Upper lobe of left lung (tissue), 6 donors: ENCODE data around the gene MX2. TPM values are rescaled to one million over a fixed set of nuclear protein-coding genes. Genes with fewer than 3 reads are reported as not detected.

Source experiments
- ATAC-seq, 2 donors: fragments of 200-7000 bp; cut with Tn5 transposase; one replicate each; pipeline ENCODE4 v1.9.1; 2022; ENCODE audit warnings: mild to moderate bottlenecking in 2 of 2, moderate library complexity in 2 of 2; ENCODE audit not compliant: low FRiP score in 2 of 2
- DNase-seq, 2 donors: peaks; one replicate each; pipeline ENCODE4 v3.0.0-alpha.2; 2019 to 2020
- H3K27ac ChIP-seq, 4 donors: fragments of 200-600 bp; sonication (generic); one replicate each; pipeline ENCODE4 v1.5.1; 2016 to 2019
- H3K27me3 ChIP-seq, 4 donors: fragments of 200-600 bp; sonication (generic); one replicate each; pipeline ENCODE4 v1.5.1; 2017 to 2019
- H3K36me3 ChIP-seq, 4 donors: fragments of 200-600 bp; sonication (generic); one replicate each; pipeline ENCODE4 v1.5.1; 2016 to 2019
- H3K4me1 ChIP-seq, 4 donors: fragments of 200-600 bp; sonication (generic); one replicate each; pipeline ENCODE4 v1.5.1; 2018 to 2019
- H3K4me3 ChIP-seq, 4 donors: fragments of 200-600 bp; sonication (generic); one replicate each; pipeline ENCODE4 v1.5.1; 2017 to 2019; ENCODE audit warnings: mild to moderate bottlenecking in 2 of 4, moderate library complexity in 1 of 4
- H3K9me3 ChIP-seq, 4 donors: fragments of 200-600 bp; sonication (generic); one replicate each; pipeline ENCODE4 v1.5.1; 2018 to 2019
- CTCF ChIP-seq, 6 experiments: fragments of 450-650 bp in 4 of 6; fragments of 200-600 bp in 2 of 6; sonication (generic) in 2 of 6; IDR thresholded peaks; one replicate each; pipeline ENCODE4 v1.5.1; 2016 to 2019; ENCODE audit warnings: antibody characterized with exemption in 6 of 6
- EP300 ChIP-seq, 4 donors: sonication (generic); formaldehyde crosslinking; IDR thresholded peaks; one replicate each; pipeline ENCODE4 v1.5.1; 2017; ENCODE audit warnings: antibody characterized with exemption in 4 of 4, control low read depth in 2 of 4
- POLR2A ChIP-seq, 4 donors: fragments of 450-650 bp; IDR thresholded peaks; one replicate each; pipeline ENCODE4 v1.5.1; 2016 to 2017; ENCODE audit warnings: antibody characterized with exemption in 4 of 4, mild to moderate bottlenecking in 2 of 4
- POLR2AphosphoS5 ChIP-seq, 2 donors: sonication (generic); formaldehyde crosslinking; IDR thresholded peaks; one replicate each; pipeline ENCODE4 v1.5.1; 2017; ENCODE audit warnings: antibody characterized with exemption in 2 of 2
- WGBS, 2 donors: methylation state at CpG; one replicate each; pipeline ENCODE4 v1.1.5; 2017 to 2018; 5-methylcytosine and 5-hydroxymethylcytosine counted together
- total RNA-seq, 6 donors: library from RNA; depleted of rRNA in 4 of 6; stranded (reverse); fragments of >200 nt in 4 of 6; gene quantifications; one replicate each; pipeline versions ENCODE4 v1.1.0 to v1.2.1, GENCODE V29; 2016 to 2021
- donor health status: DM: no; HTN: no; CAD: no; lungs with moderate emphysema.
- donor health status: DM: no; HTN: yes; CAD: no; lungs with severe emphysema.

The MX2 gene
- total RNA-seq, 6 donors from 2014 or later, result 5.8 to 37.2 (median 25.8) TPM

DNA sequence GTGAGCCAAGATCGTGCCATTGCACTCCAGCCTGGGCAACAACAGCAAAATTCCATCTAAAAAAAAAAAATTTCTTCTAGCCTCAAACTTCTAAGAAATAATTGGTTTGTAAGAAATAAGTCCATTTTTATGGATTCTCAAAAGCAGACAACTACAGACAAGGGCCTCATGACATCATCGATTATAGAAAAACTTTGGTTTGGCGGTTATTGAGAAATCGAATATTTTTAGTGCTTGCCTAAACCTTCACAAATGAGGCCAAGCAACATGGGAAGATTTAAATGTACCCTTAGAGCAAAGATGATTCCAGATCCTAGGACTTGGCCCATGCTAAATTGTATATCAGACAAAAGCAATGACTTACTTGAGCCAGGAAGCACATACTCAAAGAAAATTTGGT is 36.4 kb downstream of the MX2 start:
- Histone ChIP-seq H3K27ac (no peak overlapping the region), H3K4me1 (peaks cover 4 to 11% (median 10%) of the 10 kb centered on the region in 4 donors), H3K4me3 (no peak overlapping the region), H3K36me3 (peaks cover 0 to 44% (median 18%) of the 10 kb centered on the region in 4 donors), H3K27me3 (no peaks in the 10 kb centered on the region), H3K9me3 (no peaks in the 10 kb centered on the region)
- 92 to 96% methylated on average over 4 of the region's 4 CpGs for WGBS, 2 donors
- no peak for ATAC-seq
- no peak for DNase-seq
- TF ChIP-seq POLR2AphosphoS5 (IDR thresholded peaks at IDR 0.05) (no peak), CTCF (IDR thresholded peaks at IDR 0.05) (no peak), EP300 (IDR thresholded peaks at IDR 0.05) (no peak), POLR2A (IDR thresholded peaks at IDR 0.05) (no peak)

GRCh38 chr21:41398831-41399230 is 37.0 kb downstream of the MX2 start:
- ATAC-seq, result no peak

DNA sequence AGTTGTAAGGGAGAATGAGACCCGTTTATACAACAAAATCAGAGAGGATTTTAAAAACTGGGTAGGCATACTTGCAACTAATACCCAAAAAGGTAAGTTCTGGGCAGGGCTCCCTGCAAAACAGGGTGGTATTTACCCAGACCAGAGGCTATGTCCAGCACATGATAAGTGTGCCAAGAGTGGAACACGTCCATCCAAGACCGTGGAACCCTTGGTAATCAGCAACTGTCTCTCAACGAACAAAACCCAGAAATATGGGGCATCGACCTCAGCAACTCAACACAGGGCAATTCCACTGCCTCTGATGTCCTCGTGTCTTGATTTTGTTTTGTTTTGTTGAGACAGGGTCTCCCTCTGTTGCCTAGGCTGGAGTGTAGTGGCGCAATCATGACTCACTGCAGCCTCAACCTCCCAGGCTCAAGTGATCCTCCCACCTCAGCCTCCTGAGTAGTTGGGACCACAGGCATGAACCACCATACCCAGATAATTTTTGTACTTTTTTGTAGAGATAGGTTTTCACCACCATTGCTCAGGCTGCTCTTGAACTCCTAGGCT is 37.5 kb downstream of the MX2 start:
- Histone ChIP-seq H3K27ac (no peak overlapping the region), H3K9me3 (no peaks in the 10 kb centered on the region), H3K36me3 (peaks cover 0 to 55% (median 21%) of the 10 kb centered on the region in 4 donors), H3K4me1 (peaks cover 4 to 11% (median 10%) of the 10 kb centered on the region in 4 donors), H3K27me3 (no peaks in the 10 kb centered on the region), H3K4me3 (no peak overlapping the region)
- DNase-seq (no peak), ATAC-seq (no peak)
- no peak for TF ChIP-seq POLR2A (IDR thresholded peaks at IDR 0.05)
- TF ChIP-seq CTCF (IDR thresholded peaks at IDR 0.05), result no peak
- TF ChIP-seq POLR2AphosphoS5 (IDR thresholded peaks at IDR 0.05), result no peak
- no peak for TF ChIP-seq EP300 (IDR thresholded peaks at IDR 0.05)
- WGBS, 2 donors, result 92 to 93% methylated on average over 7 of the region's 7 CpGs

More at GRCh38 chr21:41398831-41399230, 37.0 kb downstream of the MX2 start:
- Histone ChIP-seq H3K9me3 (no peaks in the 10 kb centered on the region), H3K4me3 (no peak overlapping the region), H3K36me3 (peaks cover 0 to 50% (median 21%) of the 10 kb centered on the region in 4 donors), H3K4me1 (peaks cover 4 to 11% (median 10%) of the 10 kb centered on the region in 4 donors), H3K27me3 (no peaks in the 10 kb centered on the region), H3K27ac (no peak overlapping the region)
- TF ChIP-seq POLR2AphosphoS5 (IDR thresholded peaks at IDR 0.05), result no peak
- no peak for TF ChIP-seq POLR2A (IDR thresholded peaks at IDR 0.05)
- no peak for TF ChIP-seq EP300 (IDR thresholded peaks at IDR 0.05)
- TF ChIP-seq CTCF (IDR thresholded peaks at IDR 0.05), result no peak
- peak in 1 of 2 donors; percentile 43 for DNase-seq
- WGBS, 2 donors, result 96 to 97% methylated on average over 16 of the region's 16 CpGs

DNA sequence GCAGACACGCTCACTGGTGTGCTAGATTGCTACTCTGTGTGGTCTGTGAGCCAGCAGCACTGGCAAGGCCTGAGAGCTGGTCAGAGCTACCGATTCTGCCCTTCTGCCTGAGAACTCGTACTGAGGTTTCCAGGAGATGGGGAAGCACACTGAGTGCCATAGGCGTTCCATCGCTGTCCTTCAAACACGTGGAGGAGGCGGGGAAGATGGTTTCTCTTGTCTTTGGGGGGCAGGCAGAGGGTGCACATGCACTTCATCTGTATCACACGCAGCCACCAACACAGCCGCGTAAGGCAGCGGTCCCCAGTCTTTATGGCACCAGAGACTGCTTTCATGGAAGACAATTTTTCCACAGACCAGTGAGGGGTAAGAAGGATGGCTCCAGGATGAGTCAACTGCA is 40.4 kb downstream of the MX2 start:
- DNase-seq, result no peak
- Histone ChIP-seq H3K9me3 (no peaks in the 10 kb centered on the region), H3K4me3 (no peak overlapping the region), H3K36me3 (peaks cover 0 to 51% (median 19%) of the 10 kb centered on the region in 4 donors), H3K27ac (no peak overlapping the region), H3K27me3 (no peaks in the 10 kb centered on the region), H3K4me1 (peaks cover 0 to 3% (median 2%) of the 10 kb centered on the region in 4 donors)
- TF ChIP-seq POLR2A (IDR thresholded peaks at IDR 0.05) (no peak), POLR2AphosphoS5 (IDR thresholded peaks at IDR 0.05) (no peak), EP300 (IDR thresholded peaks at IDR 0.05) (no peak), CTCF (IDR thresholded peaks at IDR 0.05) (no peak)
- 94 to 96% methylated on average over 6 to 11 of the region's 11 CpGs for WGBS, 2 donors
- no peak for ATAC-seq

DNA sequence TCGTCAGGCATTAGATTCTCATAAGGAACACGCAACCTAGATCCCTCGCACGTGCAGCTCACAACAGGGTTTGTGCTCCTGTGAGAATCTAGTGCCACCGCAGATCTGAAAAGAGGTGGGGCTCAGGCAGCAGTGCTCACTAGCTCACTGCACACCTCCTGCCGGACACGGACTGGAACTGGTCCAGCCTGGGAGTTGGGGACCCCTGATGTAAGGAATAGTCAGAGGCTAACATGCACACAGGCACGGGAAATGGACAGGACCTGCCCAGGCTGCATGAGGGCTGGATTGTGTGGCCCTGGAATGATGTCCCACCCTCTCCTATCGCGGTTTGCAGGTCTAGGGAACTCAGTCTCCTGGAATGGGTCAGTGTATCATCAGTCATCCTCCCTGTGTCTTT is 41.0 kb downstream of the MX2 start:
- WGBS, 2 donors, result 89 to 96% methylated on average over 9 to 10 of the region's 10 CpGs
- no peak for TF ChIP-seq POLR2A (IDR thresholded peaks at IDR 0.05)
- no peak for TF ChIP-seq POLR2AphosphoS5 (IDR thresholded peaks at IDR 0.05)
- no peak for TF ChIP-seq CTCF (IDR thresholded peaks at IDR 0.05)
- no peak for TF ChIP-seq EP300 (IDR thresholded peaks at IDR 0.05)
- Histone ChIP-seq H3K27me3 (no peaks in the 10 kb centered on the region), H3K27ac (no peak overlapping the region), H3K9me3 (no peaks in the 10 kb centered on the region), H3K4me1 (no peaks in the 10 kb centered on the region), H3K36me3 (peaks cover 0 to 51% (median 19%) of the 10 kb centered on the region in 4 donors), H3K4me3 (no peak overlapping the region)
- ATAC-seq, result no peak
- no peak for DNase-seq
